HepG2 (cell line): Measurements from ENCODE around the gene PLEKHN1. TPM values are rescaled to one million over a fixed set of nuclear protein-coding genes. Genes with fewer than 3 reads are reported as not detected.

Experiments used
- AFF4 ChIP-seq: sonication (generic); formaldehyde crosslinking; IDR thresholded peaks from 2 replicates; pipeline ENCODE4 v1.4.0; 2020; ENCODE audit warnings: missing genetic modification reagents
- EEA1 ChIP-seq: sonication (generic); formaldehyde crosslinking; IDR thresholded peaks from 2 replicates; pipeline ENCODE4 v1.5.1; 2020; ENCODE audit warnings: mild to moderate bottlenecking, missing genetic modification reagents, borderline replicate concordance
- HMGXB3 ChIP-seq: sonication (generic); formaldehyde crosslinking; IDR thresholded peaks from 2 replicates; pipeline ENCODE4 v1.4.0; 2020; ENCODE audit warnings: missing genetic modification reagents, borderline replicate concordance
- HMGXB4 ChIP-seq, 2 experiments: sonication (generic) in 1 of 2; formaldehyde crosslinking in 1 of 2; IDR thresholded peaks; 2 replicates each; pipeline versions ENCODE4 v1.4.0 to v1.6.1; 2018 to 2020; ENCODE audit warnings: missing genetic modification reagents in 2 of 2, borderline replicate concordance in 1 of 2, low read depth in 1 of 2, mild to moderate bottlenecking in 1 of 2, missing biosample characterization in 1 of 2
- MED8 ChIP-seq: sonication (generic); formaldehyde crosslinking; IDR thresholded peaks from 2 replicates; pipeline ENCODE4 v1.8.1; 2023; ENCODE audit warnings: mild to moderate bottlenecking, missing genetic modification reagents; ENCODE audit not compliant: insufficient replicate concordance
- MNT ChIP-seq: fragments of 450-650 bp; IDR thresholded peaks from 2 replicates; pipeline ENCODE4 v1.6.1; 2016
- NR2F6 ChIP-seq, 2 experiments: IDR thresholded peaks; 2 replicates each; pipeline ENCODE4 v1.6.1; 2016; ENCODE audit warnings: antibody characterized with exemption in 1 of 2, mild to moderate bottlenecking in 1 of 2
- NRL ChIP-seq: sonication (generic); formaldehyde crosslinking; IDR thresholded peaks from 2 replicates; pipeline ENCODE4 v1.5.0; 2020; ENCODE audit warnings: missing genetic modification reagents, mild to moderate bottlenecking, moderate library complexity, borderline replicate concordance
- RAD21 ChIP-seq: fragments of 450-650 bp; formaldehyde crosslinking; IDR thresholded peaks from 2 replicates; pipeline ENCODE4 v1.5.0; 2020; ENCODE audit warnings: mild to moderate bottlenecking
- RBAK ChIP-seq: sonication (generic); formaldehyde crosslinking; IDR thresholded peaks from 2 replicates; pipeline ENCODE4 v1.5.1; 2020; ENCODE audit warnings: mild to moderate bottlenecking, missing genetic modification reagents
- SRSF4 ChIP-seq: fragments of 200-400 bp; formaldehyde crosslinking; IDR thresholded peaks from one replicate; pipeline ENCODE4 v1.6.1; 2018; ENCODE audit warnings: mild to moderate bottlenecking, low read depth, low read length, moderate library complexity; ENCODE audit not compliant: poor library complexity, severe bottlenecking
- TFDP1 ChIP-seq: IDR thresholded peaks from 2 replicates; pipeline ENCODE4 v1.6.1; 2016; ENCODE audit warnings: missing compliant biosample characterization, missing genetic modification reagents, borderline replicate concordance
- YEATS2 ChIP-seq: sonication (generic); formaldehyde crosslinking; IDR thresholded peaks from 2 replicates; pipeline ENCODE4 v1.4.0; 2020; ENCODE audit warnings: missing genetic modification reagents, borderline replicate concordance
- ZBTB7A ChIP-seq: sonication (generic); formaldehyde crosslinking; IDR thresholded peaks from 2 replicates; pipeline ENCODE4 v1.8.0; 2022; ENCODE audit warnings: mild to moderate bottlenecking, missing genetic modification reagents
- ZNF225 ChIP-seq: sonication (generic); formaldehyde crosslinking; IDR thresholded peaks from 2 replicates; pipeline ENCODE4 v1.4.0; 2020; ENCODE audit warnings: mild to moderate bottlenecking, missing genetic modification reagents
- polyA plus RNA-seq, 8 experiments: library from polyadenylated mRNA; depleted of rRNA in 3 of 8; stranded (reverse) in 7 of 8; unstranded in 1 of 8; fragments of >200 nt; fragmentation: Illumina TruSeq in 4 of 8; extraction: Trizol in 4 of 8; gene quantifications; 2 replicates each; pipeline versions ENCODE4 v1.2.1 to v1.2.3, GENCODE V29; 2011 to 2016; ENCODE audit warnings: low read depth in 4 of 8, missing spikeins in 1 of 8, mixed read lengths in 1 of 8; ENCODE audit not compliant: insufficient read depth in 1 of 8
- total RNA-seq, 5 experiments: library from RNA; depleted of rRNA; stranded (reverse); fragments of >200 nt; fragmentation: Illumina TruSeq; extraction: Trizol; gene quantifications; 2 replicates each; pipeline ENCODE4 v1.2.3, GENCODE V29; 2016; ENCODE audit warnings: low read depth in 1 of 5

The PLEKHN1 gene
- total and polyA plus RNA-seq, 2 of the 13 experiments (the other 11 are each of a cell fraction or from before 2014, with no cell fraction given) = 0.42 to 0.58 TPM

- TF ChIP-seq NR2F6 (IDR thresholded peaks at IDR 0.05) (no peak), NR2F6 (CRISPR knock-in tag; IDR thresholded peaks at IDR 0.05) (no peak), ZNF225 (CRISPR knock-in tag) (no peak), HMGXB3 (CRISPR knock-in tag) (no peak), YEATS2 (CRISPR knock-in tag) (no peak), SRSF4 (no peak), ZBTB7A (peak; percentile 62; the same call in 1 of the 2 replicates), RAD21 (peak; percentile 74), RBAK (CRISPR knock-in tag) (no peak), NRL (CRISPR knock-in tag) (0 out of 2 replicates have a peak, but pooled peaks have one; percentile 23), HMGXB4 (CRISPR knock-in tag; IDR thresholded peaks at IDR 0.05; ENCODE audit: borderline replicate concordance in 1 of 2, low read depth in 1 of 2) (peak in 1 of 2 experiments; percentile 23; a peak in 1 of 4 replicates), AFF4 (CRISPR knock-in tag) (no peak), EEA1 (CRISPR knock-in tag) (no peak), MNT (peak; percentile 69), MED8 (CRISPR knock-in tag) (no peak), TFDP1 (no peak)
Measured at GRCh38 chr1:983798-984475, 17.7 kb downstream of the PLEKHN1 start (continued).
